A673 (cell line): Measurements from ENCODE around the gene CNNM3. TPM values are rescaled to one million over a fixed set of nuclear protein-coding genes. Genes with fewer than 3 reads are reported as not detected.

Source experiments
- BruUV-seq: library from RNA; stranded (reverse); fragments of 400-500 nt; replicated peaks from 2 replicates; lab custom pipeline; 2021; lab: Mats Ljungman, UMichigan
- CTCF ChIA-PET: fragments of 300-600 bp; sonication (Branson Sonifier 250); formaldehyde crosslinking; loops from one replicate; lab custom pipeline; 2022; ENCODE audit warnings: antibody characterized with exemption; lab: Charles Lee
- POLR2A ChIA-PET: fragments of 300-600 bp; sonication (Branson Sonifier 250); formaldehyde crosslinking; loops from one replicate; lab custom pipeline; 2022; ENCODE audit warnings: antibody characterized with exemption; ENCODE audit not compliant: low non-redundant PET; lab: Charles Lee
- DNase-seq: peaks from one replicate; pipeline ENCODE4 v3.0.0-alpha.2; 2015; ENCODE audit warnings: low spot score
- H3K27ac ChIP-seq: fragments of 200-600 bp; sonication (generic); 2 replicates; pipeline ENCODE4 v1.5.1; 2016; ENCODE audit warnings: mixed run types, low read depth, mild to moderate bottlenecking, mixed read lengths, antibody characterized with exemption, low read length; ENCODE audit not compliant: poor library complexity, severe bottlenecking
- H3K27me3 ChIP-seq: fragments of 200-600 bp; sonication (generic); replicated peaks from 2 replicates; pipeline ENCODE4 v1.6.1; 2017; ENCODE audit warnings: mixed run types, low read depth, mild to moderate bottlenecking, mixed read lengths, antibody characterized with exemption, low read length; ENCODE audit not compliant: insufficient read depth, poor library complexity
- H3K36me3 ChIP-seq: fragments of 200-600 bp; sonication (generic); 2 replicates; pipeline ENCODE4 v1.6.1; 2016; ENCODE audit warnings: mixed run types, mild to moderate bottlenecking, mixed read lengths, antibody characterized with exemption, low read length; ENCODE audit not compliant: insufficient read depth, poor library complexity, severe bottlenecking
- H3K4me1 ChIP-seq: fragments of 200-600 bp; sonication (generic); 2 replicates; pipeline ENCODE4 v1.6.1; 2017; ENCODE audit warnings: mixed run types, mild to moderate bottlenecking, mixed read lengths, antibody characterized with exemption, low read length; ENCODE audit not compliant: insufficient read depth, poor library complexity, severe bottlenecking
- H3K4me3 ChIP-seq: fragments of 200-600 bp; sonication (generic); 2 replicates; pipeline ENCODE4 v1.5.1; 2016; ENCODE audit warnings: low read depth, mixed run types, mild to moderate bottlenecking, mixed read lengths, low read length; ENCODE audit not compliant: poor library complexity, severe bottlenecking
- H3K9me3 ChIP-seq: fragments of 200-600 bp; sonication (generic); 2 replicates; pipeline ENCODE4 v1.6.1; 2016; ENCODE audit warnings: mixed run types, low read depth, mild to moderate bottlenecking, mixed read lengths, antibody characterized with exemption, low read length; ENCODE audit not compliant: poor library complexity, severe bottlenecking
- EZH2 ChIP-seq: fragments of 200-600 bp; sonication (generic); IDR thresholded peaks from 2 replicates; pipeline ENCODE4 v1.6.1; 2017; ENCODE audit warnings: borderline replicate concordance, low read depth, mild to moderate bottlenecking, mixed read lengths, antibody characterized with exemption, low read length; ENCODE audit not compliant: poor library complexity, severe bottlenecking
- intact Hi-C: fragments of 100-400 bp; cut with micrococcal nuclease; formaldehyde crosslinking; loops from one replicate; pipeline ENCODE4 v1.10.0; 2022; ENCODE audit not compliant: unreplicated experiment
- total RNA-seq: library from RNA; stranded (reverse); gene quantifications from 2 replicates; pipeline ENCODE4 v1.2.3, GENCODE V29; 2021
- TF ChIP-seq, protein P1 (sequence below): fragments of 300-800, 200-600 bp; sonication (generic); conservative IDR thresholded peaks from 2 replicates; pipeline ENCODE4 v1.5.1; 2017; ENCODE audit warnings: low read depth, mild to moderate bottlenecking, antibody characterized with exemption, low read length, moderate library complexity, mixed read lengths

CNNM3 gene
- total RNA-seq, 1 experiment from 2014 or later = 20.9 TPM

DNA sequence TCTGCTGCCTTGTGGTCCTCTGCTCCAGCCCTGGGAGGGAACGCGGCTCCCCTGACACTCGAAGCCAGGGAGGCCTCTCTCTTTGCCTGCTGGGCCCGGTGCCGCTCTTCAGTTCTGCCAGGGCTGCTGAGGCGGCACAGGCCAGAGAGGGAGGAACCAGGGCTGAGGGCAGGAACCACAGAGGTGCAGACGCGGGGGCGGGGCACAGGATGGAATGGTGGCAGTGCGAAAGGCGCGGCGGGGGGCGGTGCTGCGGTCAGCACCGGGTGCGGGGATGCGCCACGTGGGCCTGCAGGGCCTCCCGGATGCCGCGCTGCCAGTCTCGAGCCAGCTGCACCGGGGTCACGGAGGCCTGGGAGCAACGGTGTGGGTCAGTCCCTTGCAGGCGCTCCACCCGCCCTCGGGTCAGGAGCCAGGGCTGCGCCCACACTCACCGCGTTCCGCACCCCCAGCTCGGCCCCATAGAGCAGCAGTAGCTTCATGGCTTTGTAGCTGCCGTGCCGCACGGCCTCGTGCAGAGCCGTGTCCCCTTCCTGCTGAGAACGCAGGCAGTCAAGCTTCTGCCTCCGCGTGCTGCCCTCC is 23.3 kb downstream of the CNNM3 start:
- Histone ChIP-seq H3K9me3 (no peaks in the 10 kb centered on the region), H3K4me1 (no peaks in the 10 kb centered on the region), H3K4me3 (no peak overlapping the region), H3K27ac (no peak overlapping the region), H3K36me3 (no peaks in the 10 kb centered on the region), H3K27me3 (no peaks in the 10 kb centered on the region)
- CTCF ChIA-PET = no interaction called here
- no peak for TF ChIP-seq EZH2
- TF ChIP-seq, protein P1, sequence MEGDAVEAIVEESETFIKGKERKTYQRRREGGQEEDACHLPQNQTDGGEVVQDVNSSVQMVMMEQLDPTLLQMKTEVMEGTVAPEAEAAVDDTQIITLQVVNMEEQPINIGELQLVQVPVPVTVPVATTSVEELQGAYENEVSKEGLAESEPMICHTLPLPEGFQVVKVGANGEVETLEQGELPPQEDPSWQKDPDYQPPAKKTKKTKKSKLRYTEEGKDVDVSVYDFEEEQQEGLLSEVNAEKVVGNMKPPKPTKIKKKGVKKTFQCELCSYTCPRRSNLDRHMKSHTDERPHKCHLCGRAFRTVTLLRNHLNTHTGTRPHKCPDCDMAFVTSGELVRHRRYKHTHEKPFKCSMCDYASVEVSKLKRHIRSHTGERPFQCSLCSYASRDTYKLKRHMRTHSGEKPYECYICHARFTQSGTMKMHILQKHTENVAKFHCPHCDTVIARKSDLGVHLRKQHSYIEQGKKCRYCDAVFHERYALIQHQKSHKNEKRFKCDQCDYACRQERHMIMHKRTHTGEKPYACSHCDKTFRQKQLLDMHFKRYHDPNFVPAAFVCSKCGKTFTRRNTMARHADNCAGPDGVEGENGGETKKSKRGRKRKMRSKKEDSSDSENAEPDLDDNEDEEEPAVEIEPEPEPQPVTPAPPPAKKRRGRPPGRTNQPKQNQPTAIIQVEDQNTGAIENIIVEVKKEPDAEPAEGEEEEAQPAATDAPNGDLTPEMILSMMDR = no peak
- no TSS peak for BruUV-seq
- POLR2A ChIA-PET = no interaction called here
- no peak for DNase-seq
- intact Hi-C loops = no loop called here

DNA sequence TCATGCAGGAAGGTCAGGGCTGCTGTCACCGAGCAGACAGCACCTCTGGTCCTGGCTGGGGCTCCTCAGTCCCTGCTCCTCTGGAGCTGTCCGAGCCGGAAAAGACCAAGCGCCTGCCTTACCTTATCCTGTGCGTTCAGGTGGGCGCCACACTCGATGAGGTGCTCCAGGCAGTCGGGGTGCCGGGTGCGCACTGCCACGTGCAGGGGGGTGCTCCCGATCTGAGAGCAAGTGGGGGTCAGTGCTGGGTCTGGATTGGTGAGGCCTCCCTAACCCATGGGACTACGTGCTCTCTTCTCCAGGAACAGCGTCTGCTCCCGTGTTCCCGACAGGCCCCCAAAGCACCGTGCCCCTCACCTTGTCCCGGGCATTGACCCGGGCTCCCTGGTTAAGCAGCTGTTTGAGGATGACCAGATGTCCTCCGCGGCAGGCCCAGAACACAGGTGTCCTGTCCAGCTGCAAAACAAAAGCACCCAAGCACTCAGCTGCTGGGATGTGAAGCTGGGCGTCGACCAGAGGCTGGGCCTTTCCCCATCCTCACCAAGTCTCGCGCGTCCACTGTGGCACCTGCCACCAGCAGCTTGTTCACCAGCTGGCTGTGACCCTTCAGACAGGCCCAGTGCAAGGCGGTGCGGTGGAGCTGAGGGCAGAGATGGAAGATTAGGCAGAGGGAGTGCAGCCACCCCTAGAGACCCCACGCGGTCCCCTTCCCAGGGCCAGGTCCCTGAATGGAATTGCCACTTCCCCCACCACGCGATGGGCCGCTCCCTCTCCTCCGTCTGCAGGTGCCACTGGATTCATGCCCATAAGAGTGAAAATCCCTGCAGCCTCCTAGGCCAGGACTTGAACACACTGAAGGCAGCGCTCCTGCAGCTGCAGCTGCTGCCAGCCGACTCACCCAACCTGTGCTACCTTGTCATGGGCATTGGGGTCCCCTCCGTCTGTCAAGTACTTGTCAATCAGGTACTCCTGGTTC is 24.1 kb downstream of the CNNM3 start:
- Histone ChIP-seq H3K4me1 (no peaks in the 10 kb centered on the region), H3K4me3 (no peak overlapping the region), H3K27ac (no peak overlapping the region), H3K27me3 (no peaks in the 10 kb centered on the region), H3K9me3 (no peaks in the 10 kb centered on the region), H3K36me3 (no peaks in the 10 kb centered on the region)
- intact Hi-C loops = no loop called here
- ChIA-PET CTCF (no interaction called here), POLR2A (no interaction called here)
- no TSS peak for BruUV-seq
- no peak for TF ChIP-seq EZH2
- TF ChIP-seq, protein P1 = no peak
- no peak for DNase-seq

DNA sequence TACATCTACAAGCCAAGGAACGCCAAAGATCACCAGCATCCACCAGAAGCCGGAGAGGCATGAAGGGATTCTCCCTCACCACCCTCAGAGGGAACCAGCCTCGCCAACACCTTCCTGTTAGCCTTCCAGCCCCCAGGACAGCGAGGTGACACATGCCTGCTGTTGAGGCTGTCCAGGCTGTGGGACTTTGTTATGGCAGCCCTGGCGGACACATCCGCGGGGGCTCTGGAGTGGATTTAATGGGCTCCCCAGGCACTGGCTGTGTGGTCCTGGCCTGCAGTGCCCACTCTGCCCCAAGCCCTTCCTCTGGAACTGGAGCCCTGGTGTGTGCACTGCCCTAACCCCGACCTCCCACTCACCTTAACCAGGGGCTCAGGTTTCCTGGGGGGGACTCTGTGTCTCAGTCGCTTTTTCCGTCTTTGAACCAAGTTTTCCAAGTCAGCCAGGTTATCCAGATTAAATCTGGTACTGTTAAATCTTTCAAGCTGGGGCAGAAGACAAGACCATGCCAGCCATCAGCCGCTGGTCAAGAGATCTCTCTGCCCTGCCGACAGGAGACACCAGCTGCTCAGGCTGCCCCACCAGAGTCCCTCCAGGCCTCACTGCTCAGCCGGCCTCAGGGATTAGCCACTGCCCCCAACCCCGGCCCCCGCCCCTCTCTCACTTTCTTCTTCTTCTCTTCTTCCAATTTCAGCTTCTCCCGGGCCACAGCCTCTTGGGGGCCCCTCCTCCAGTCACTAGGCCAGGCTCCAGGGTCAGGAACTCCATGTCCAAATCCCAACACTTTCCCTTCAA is 25.8 kb downstream of the CNNM3 start:
- no peak overlapping the region for H3K4me3 ChIP-seq
- no peaks in the 10 kb centered on the region for H3K27me3 ChIP-seq
- H3K4me1 ChIP-seq = no peaks in the 10 kb centered on the region
- intact Hi-C loops = no loop called here
- H3K36me3 ChIP-seq = no peaks in the 10 kb centered on the region
- no peak for DNase-seq
- ChIA-PET CTCF (no interaction called here), POLR2A (no interaction called here)
- no peak for TF ChIP-seq EZH2
- TF ChIP-seq, protein P1 = no peak
- BruUV-seq = no TSS peak
- no peaks in the 10 kb centered on the region for H3K9me3 ChIP-seq
- no peak overlapping the region for H3K27ac ChIP-seq
